ENCODE measurements around the gene VAV3.

Gene VAV3

GRCh38 chr1:107966550-107966949, 1.6 kb upstream of the VAV3 start:
- no peak for DNase-seq

- DNase-seq: peak; percentile 49
Measured at GRCh38 chr1:107964336-107965109, 457 bp downstream of the VAV3 start.

- peak; percentile 51 for DNase-seq
Measured at GRCh38 chr1:107963601-107964335, 1.2 kb downstream of the VAV3 start.

GRCh38 chr1:107963008-107963407, 2.0 kb downstream of the VAV3 start:
- DNase-seq: no peak

- no peak for DNase-seq
Measured at GRCh38 chr1:107954719-107955415, 10.1 kb downstream of the VAV3 start.

- DNase-seq: no peak
Measured at GRCh38 chr1:107954126-107954525, 10.9 kb downstream of the VAV3 start.

- DNase-seq: no peak
Measured at GRCh38 chr1:107953556-107953955, 11.4 kb downstream of the VAV3 start.

GRCh38 chr1:107952989-107953388, 12.0 kb downstream of the VAV3 start:
- no peak for DNase-seq

- no peak for DNase-seq
Measured at GRCh38 chr1:107950464-107950863, 14.5 kb downstream of the VAV3 start.

- no peak for DNase-seq
Measured at GRCh38 chr1:107949467-107950253, 15.3 kb downstream of the VAV3 start.

- no peak for DNase-seq
Measured at GRCh38 chr1:107946794-107947193, 18.2 kb downstream of the VAV3 start.

- no peak for DNase-seq
Measured at GRCh38 chr1:107943694-107944093, 21.3 kb downstream of the VAV3 start.

GRCh38 chr1:107942814-107943213, 22.2 kb downstream of the VAV3 start:
- DNase-seq: no peak

GRCh38 chr1:107941531-107941930, 23.4 kb downstream of the VAV3 start:
- no peak for DNase-seq

GRCh38 chr1:107941123-107941522, 23.9 kb downstream of the VAV3 start:
- DNase-seq: no peak

GRCh38 chr1:107940701-107941100, 24.3 kb downstream of the VAV3 start:
- DNase-seq: no peak

GRCh38 chr1:107940017-107940577, 24.9 kb downstream of the VAV3 start:
- no peak for DNase-seq

- DNase-seq: no peak
Measured at GRCh38 chr1:107939256-107939655, 25.7 kb downstream of the VAV3 start.

- DNase-seq: no peak
Measured at GRCh38 chr1:107936498-107937481, 28.2 kb downstream of the VAV3 start.

- DNase-seq: no peak
Measured at GRCh38 chr1:107935396-107936064, 29.4 kb downstream of the VAV3 start.

GRCh38 chr1:107934578-107934977, 30.4 kb downstream of the VAV3 start:
- no peak for DNase-seq

Measured in activated T-cell treated with anti-CD3 and anti-CD28 coated beads, Interleukin-2, amount 50 U/mL, for 1 hour (primary cell).